ENCODE data around the gene CLDN34.

GRCh38 chrX:9980927-9981326 lies 13.8 kb downstream of the CLDN34 start:
- TF ChIP-seq POLR2A (IDR thresholded peaks at IDR 0.05; ENCODE audit: low read length) = no peak
- TF ChIP-seq GATA1 (IDR thresholded peaks at IDR 0.05; ENCODE audit: low read depth, low read length) = no peak

Measured in erythroblast (primary cell).